ENCODE measurements around the gene GRM7.

DNA sequence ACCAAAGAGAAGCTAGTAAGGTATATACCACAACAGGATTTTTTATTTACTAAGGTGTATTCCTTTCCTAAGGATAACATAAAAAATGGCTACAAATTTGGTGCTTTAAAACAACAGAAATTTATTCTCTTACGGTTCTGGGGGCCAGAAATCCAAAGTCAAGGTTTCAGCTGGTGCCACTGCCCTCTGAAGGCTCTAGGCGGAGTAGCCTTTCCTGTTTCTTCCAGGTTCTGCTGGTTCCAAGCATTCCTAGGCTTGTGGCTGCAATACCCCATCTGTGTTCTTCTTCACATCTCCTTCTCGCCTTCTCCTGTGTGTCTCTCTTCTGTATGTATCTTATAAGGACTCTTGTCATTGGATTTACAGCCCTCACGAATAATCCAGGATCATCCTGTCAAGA, 549.9 kb downstream of the GRM7 start:
- TF ChIP-seq CTCF (IDR thresholded peaks at IDR 0.05) = no peak
- no peak for TF ChIP-seq POLR2A (IDR thresholded peaks at IDR 0.05)

Measured in adrenal gland (tissue), 5 donors.